NCI-H1092 treated with DMSO at 0.1 percent for 48 hours (cell line): Measurements from ENCODE around the gene DRC1.

Source experiments
- DNase-seq: peaks from one replicate; lab custom pipeline; 2025; lab: John Stamatoyannopoulos, UW

Gene DRC1

GRCh38 chr2:26399771-26400376, 1.8 kb upstream of the DRC1 start:
- DNase-seq: peak; percentile 62

- DNase-seq: no peak
Measured at GRCh38 chr2:26400723-26401122, 997 bp upstream of the DRC1 start.

- no peak for DNase-seq
Measured at GRCh38 chr2:26407526-26407925, 5.8 kb downstream of the DRC1 start.

GRCh38 chr2:26409785-26410184, 8.1 kb downstream of the DRC1 start:
- no peak for DNase-seq

- DNase-seq: no peak
Measured at GRCh38 chr2:26410764-26411243, 9.1 kb downstream of the DRC1 start.

GRCh38 chr2:26411419-26411818, 9.7 kb downstream of the DRC1 start:
- DNase-seq: no peak

GRCh38 chr2:26412091-26412673, 10.5 kb downstream of the DRC1 start:
- no peak for DNase-seq

- no peak for DNase-seq
Measured at GRCh38 chr2:26414311-26414710, 12.6 kb downstream of the DRC1 start.

- no peak for DNase-seq
Measured at GRCh38 chr2:26421961-26422360, 20.2 kb downstream of the DRC1 start.

GRCh38 chr2:26422947-26423629, 21.4 kb downstream of the DRC1 start:
- DNase-seq: no peak

GRCh38 chr2:26423750-26424149, 22.0 kb downstream of the DRC1 start:
- no peak for DNase-seq

GRCh38 chr2:26424221-26424620, 22.5 kb downstream of the DRC1 start:
- no peak for DNase-seq

- DNase-seq: no peak
Measured at GRCh38 chr2:26428846-26429245, 27.1 kb downstream of the DRC1 start.

GRCh38 chr2:26429779-26430578, 28.3 kb downstream of the DRC1 start:
- peak; percentile 73 for DNase-seq

GRCh38 chr2:26430826-26431225, 29.1 kb downstream of the DRC1 start:
- no peak for DNase-seq

- no peak for DNase-seq
Measured at GRCh38 chr2:26432363-26432762, 30.6 kb downstream of the DRC1 start.

- DNase-seq: no peak
Measured at GRCh38 chr2:26432859-26433258, 31.1 kb downstream of the DRC1 start.

- no peak for DNase-seq
Measured at GRCh38 chr2:26435106-26435505, 33.4 kb downstream of the DRC1 start.

GRCh38 chr2:26438526-26438925, 36.8 kb downstream of the DRC1 start:
- DNase-seq: no peak

- no peak for DNase-seq
Measured at GRCh38 chr2:26438926-26439325, 37.2 kb downstream of the DRC1 start.

- DNase-seq: no peak
Measured at GRCh38 chr2:26442301-26442700, 40.6 kb downstream of the DRC1 start.

GRCh38 chr2:26442707-26443106, 41.0 kb downstream of the DRC1 start:
- DNase-seq: no peak

- DNase-seq: no peak
Measured at GRCh38 chr2:26444236-26444635, 42.5 kb downstream of the DRC1 start.
